HL-60 (cell line): ENCODE data around the gene PHLDA2.

ENCODE experiments used
- DNase-seq, 2 experiments: peaks; one replicate each; pipeline ENCODE4 v3.0.0-alpha.2; 2010 to 2020; ENCODE audit warnings: low read depth in 1 of 2, low spot score in 1 of 2
- H3K27ac ChIP-seq: fragments of 250-450 bp; sonication (Bioruptor Pico); replicated peaks from 2 replicates; pipeline ENCODE4 v1.5.1; 2020; ENCODE audit warnings: mild to moderate bottlenecking, moderate library complexity
- H3K27me3 ChIP-seq: fragments of 250-450 bp; sonication (Bioruptor Pico); 2 replicates; pipeline ENCODE4 v1.5.1; 2021; ENCODE audit warnings: mild to moderate bottlenecking, moderate library complexity; ENCODE audit not compliant: insufficient read depth, poor library complexity, severe bottlenecking
- H3K4me3 ChIP-seq: replicated peaks from 2 replicates; pipeline ENCODE4 v1.5.1; 2011; ENCODE audit warnings: mild to moderate bottlenecking, control low read depth, low read length; ENCODE audit not compliant: insufficient read depth
- CTCF ChIP-seq: IDR thresholded peaks from one replicate; pipeline ENCODE4 v1.5.1; 2011; ENCODE audit warnings: low read length, control low read depth, inconsistent platforms; ENCODE audit not compliant: insufficient read depth
- GABPA ChIP-seq: IDR thresholded peaks from 2 replicates; pipeline ENCODE4 v1.6.1; 2012; ENCODE audit warnings: low read depth
- POLR2AphosphoS5 ChIP-seq: IDR thresholded peaks from 2 replicates; pipeline ENCODE4 v1.6.1; 2012; ENCODE audit warnings: low read depth
- REST ChIP-seq: IDR thresholded peaks from 2 replicates; pipeline ENCODE4 v1.6.1; 2012; ENCODE audit warnings: low read depth; ENCODE audit not compliant: insufficient replicate concordance
- SPI1 ChIP-seq: IDR thresholded peaks from 2 replicates; pipeline ENCODE4 v1.6.1; 2012; ENCODE audit warnings: low read depth, mild to moderate bottlenecking, borderline replicate concordance

Gene PHLDA2

GRCh38 chr11:2897048-2897447 is 32.2 kb downstream of the PHLDA2 start:
- Histone ChIP-seq H3K4me3 (no peak overlapping the region), H3K27ac (no peak overlapping the region), H3K27me3 (no peaks in the 10 kb centered on the region)
- TF ChIP-seq REST: no peak
- no peak for TF ChIP-seq SPI1
- TF ChIP-seq GABPA: no peak
- TF ChIP-seq POLR2AphosphoS5: no peak
- TF ChIP-seq CTCF: no peak
- DNase-seq: no peak

GRCh38 chr11:2896047-2896446 is 33.2 kb downstream of the PHLDA2 start:
- Histone ChIP-seq H3K27ac (no peak overlapping the region), H3K27me3 (no peaks in the 10 kb centered on the region), H3K4me3 (no peak overlapping the region)
- no peak for DNase-seq
- TF ChIP-seq GABPA: no peak
- TF ChIP-seq POLR2AphosphoS5: no peak
- TF ChIP-seq REST: no peak
- no peak for TF ChIP-seq SPI1

- no peak for DNase-seq
- no peak overlapping the region for H3K27ac ChIP-seq
- H3K4me3 ChIP-seq: no peak overlapping the region
- H3K27me3 ChIP-seq: no peaks in the 10 kb centered on the region
- TF ChIP-seq CTCF: no peak
- TF ChIP-seq REST: no peak
- TF ChIP-seq SPI1: no peak
- TF ChIP-seq GABPA: no peak
Measured at GRCh38 chr11:2893935-2894334, 35.3 kb downstream of the PHLDA2 start.
